Measurements from ENCODE around the gene CCBE1. TPM values are rescaled to one million over a fixed set of nuclear protein-coding genes. Genes with fewer than 3 reads are reported as not detected.

The CCBE1 gene
- polyA plus RNA-seq, 1 donor from 2014 or later: 0.19 TPM

DNA sequence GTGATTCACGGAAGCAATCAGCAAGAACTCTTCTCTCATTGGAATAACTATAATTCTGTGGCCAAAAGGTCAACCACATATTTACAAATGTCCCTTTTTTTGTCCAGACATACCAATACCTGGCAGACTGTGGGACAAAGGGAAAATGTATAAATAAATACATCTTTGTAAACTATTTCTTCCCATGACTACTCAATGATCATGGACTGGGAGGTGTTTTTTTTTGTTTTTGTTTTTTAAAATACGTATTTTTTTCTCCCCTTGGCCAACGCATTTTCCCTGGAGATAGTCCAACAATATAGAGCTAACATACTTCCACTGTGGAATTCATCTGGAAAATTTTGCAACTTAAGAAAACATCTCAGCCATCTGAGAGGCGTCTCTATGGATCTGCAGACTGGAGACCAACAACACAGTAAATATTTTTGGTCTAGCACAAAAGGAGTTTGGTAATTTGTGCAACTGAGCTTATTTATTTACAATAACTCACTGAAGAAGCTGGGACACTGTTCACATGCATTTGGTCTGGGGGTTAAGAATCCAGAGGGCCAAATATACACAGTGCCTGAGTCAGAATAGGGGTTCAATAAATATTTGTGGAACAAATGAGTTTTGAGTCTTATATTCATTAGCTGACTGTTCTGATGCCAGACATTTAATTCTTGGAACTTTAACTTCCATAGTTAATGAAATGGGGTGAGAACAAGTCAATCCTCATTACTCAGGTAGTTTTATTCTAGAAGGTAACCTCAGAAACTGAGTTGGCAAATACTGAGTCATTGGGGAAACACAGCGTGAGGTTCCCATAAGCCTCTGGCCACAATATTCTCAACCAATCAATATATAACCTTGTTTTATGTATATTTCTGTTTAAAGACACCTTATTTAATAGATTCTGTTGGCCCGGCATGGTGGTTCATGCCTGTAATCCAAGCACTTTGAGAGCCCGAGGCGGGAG, 36.2 kb downstream of the CCBE1 start:
- TF ChIP-seq MXI1 (conservative IDR thresholded peaks at IDR 0.05; ENCODE audit: poor library complexity, severe bottlenecking): no peak
- no peak for TF ChIP-seq RAD21 (conservative IDR thresholded peaks at IDR 0.05)
- no peak for TF ChIP-seq EZH2 (IDR thresholded peaks at IDR 0.05; ENCODE audit: borderline replicate concordance, insufficient read depth, low read length, poor library complexity, severe bottlenecking)
- no peak for TF ChIP-seq SMC3 (conservative IDR thresholded peaks at IDR 0.05; ENCODE audit: poor library complexity)
- no peak for TF ChIP-seq TAF1 (IDR thresholded peaks at IDR 0.05; ENCODE audit: low read depth)
- no peak for TF ChIP-seq POLR2AphosphoS5 (IDR thresholded peaks at IDR 0.05)
- TF ChIP-seq, protein P1, sequence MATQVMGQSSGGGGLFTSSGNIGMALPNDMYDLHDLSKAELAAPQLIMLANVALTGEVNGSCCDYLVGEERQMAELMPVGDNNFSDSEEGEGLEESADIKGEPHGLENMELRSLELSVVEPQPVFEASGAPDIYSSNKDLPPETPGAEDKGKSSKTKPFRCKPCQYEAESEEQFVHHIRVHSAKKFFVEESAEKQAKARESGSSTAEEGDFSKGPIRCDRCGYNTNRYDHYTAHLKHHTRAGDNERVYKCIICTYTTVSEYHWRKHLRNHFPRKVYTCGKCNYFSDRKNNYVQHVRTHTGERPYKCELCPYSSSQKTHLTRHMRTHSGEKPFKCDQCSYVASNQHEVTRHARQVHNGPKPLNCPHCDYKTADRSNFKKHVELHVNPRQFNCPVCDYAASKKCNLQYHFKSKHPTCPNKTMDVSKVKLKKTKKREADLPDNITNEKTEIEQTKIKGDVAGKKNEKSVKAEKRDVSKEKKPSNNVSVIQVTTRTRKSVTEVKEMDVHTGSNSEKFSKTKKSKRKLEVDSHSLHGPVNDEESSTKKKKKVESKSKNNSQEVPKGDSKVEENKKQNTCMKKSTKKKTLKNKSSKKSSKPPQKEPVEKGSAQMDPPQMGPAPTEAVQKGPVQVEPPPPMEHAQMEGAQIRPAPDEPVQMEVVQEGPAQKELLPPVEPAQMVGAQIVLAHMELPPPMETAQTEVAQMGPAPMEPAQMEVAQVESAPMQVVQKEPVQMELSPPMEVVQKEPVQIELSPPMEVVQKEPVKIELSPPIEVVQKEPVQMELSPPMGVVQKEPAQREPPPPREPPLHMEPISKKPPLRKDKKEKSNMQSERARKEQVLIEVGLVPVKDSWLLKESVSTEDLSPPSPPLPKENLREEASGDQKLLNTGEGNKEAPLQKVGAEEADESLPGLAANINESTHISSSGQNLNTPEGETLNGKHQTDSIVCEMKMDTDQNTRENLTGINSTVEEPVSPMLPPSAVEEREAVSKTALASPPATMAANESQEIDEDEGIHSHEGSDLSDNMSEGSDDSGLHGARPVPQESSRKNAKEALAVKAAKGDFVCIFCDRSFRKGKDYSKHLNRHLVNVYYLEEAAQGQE (IDR thresholded peaks at IDR 0.05; ENCODE audit: borderline replicate concordance): no peak
- TF ChIP-seq, protein P2, sequence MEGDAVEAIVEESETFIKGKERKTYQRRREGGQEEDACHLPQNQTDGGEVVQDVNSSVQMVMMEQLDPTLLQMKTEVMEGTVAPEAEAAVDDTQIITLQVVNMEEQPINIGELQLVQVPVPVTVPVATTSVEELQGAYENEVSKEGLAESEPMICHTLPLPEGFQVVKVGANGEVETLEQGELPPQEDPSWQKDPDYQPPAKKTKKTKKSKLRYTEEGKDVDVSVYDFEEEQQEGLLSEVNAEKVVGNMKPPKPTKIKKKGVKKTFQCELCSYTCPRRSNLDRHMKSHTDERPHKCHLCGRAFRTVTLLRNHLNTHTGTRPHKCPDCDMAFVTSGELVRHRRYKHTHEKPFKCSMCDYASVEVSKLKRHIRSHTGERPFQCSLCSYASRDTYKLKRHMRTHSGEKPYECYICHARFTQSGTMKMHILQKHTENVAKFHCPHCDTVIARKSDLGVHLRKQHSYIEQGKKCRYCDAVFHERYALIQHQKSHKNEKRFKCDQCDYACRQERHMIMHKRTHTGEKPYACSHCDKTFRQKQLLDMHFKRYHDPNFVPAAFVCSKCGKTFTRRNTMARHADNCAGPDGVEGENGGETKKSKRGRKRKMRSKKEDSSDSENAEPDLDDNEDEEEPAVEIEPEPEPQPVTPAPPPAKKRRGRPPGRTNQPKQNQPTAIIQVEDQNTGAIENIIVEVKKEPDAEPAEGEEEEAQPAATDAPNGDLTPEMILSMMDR (IDR thresholded peaks at IDR 0.05; ENCODE audit: poor library complexity, severe bottlenecking): no peak
- no peak for TF ChIP-seq EP300 (conservative IDR thresholded peaks at IDR 0.05; ENCODE audit: poor library complexity, severe bottlenecking)
- H3K36me3 ChIP-seq (ENCODE audit: insufficient read depth, low read length): no peaks in the 10 kb centered on the region
- H3K9me3 ChIP-seq (ENCODE audit: low read length): no peaks in the 10 kb centered on the region
- H2AFZ ChIP-seq (ENCODE audit: low read depth, low read length): no peak overlapping the region
- H3F3A ChIP-seq (ENCODE audit: insufficient read depth, low read length, poor library complexity, severe bottlenecking): no peaks in the 10 kb centered on the region
- no peaks in the 10 kb centered on the region for H4K20me1 ChIP-seq (ENCODE audit: insufficient read depth)
- no peak overlapping the region for H3K4me2 ChIP-seq (ENCODE audit: low read length)
- no peaks in the 10 kb centered on the region for H3K27me3 ChIP-seq (ENCODE audit: insufficient read depth, low read depth, low read length)
- H3K9ac ChIP-seq (ENCODE audit: low read length): no peak overlapping the region
- no peaks in the 10 kb centered on the region for H3K79me2 ChIP-seq (replicated peaks; ENCODE audit: insufficient read depth, low read length)
- H3K9me2 ChIP-seq (ENCODE audit: insufficient read depth, low read length): no peaks in the 10 kb centered on the region
- H3K27ac ChIP-seq (ENCODE audit: low read length): no peak overlapping the region
- no peak overlapping the region for H3K4me3 ChIP-seq (ENCODE audit: low read length)

DNA sequence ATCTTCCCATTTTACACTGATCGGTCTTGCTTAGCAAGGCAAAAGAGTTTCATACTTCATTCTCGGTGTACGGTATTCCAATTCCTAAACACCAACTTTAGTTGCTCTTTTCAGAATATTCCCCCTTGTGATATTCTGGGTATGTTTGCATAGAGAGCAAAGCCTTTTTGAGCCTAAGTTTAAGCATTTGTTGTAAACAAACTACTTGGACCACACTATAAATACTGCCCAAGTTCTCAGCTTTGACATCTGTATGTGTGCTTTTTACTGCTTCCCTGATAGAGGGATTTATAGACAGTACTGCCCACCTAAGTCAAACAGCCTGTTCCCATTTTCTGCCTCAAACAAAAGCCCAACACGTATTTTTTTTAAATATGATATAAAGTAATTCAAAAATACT, 36.9 kb downstream of the CCBE1 start:
- Histone ChIP-seq H3K4me3 (ENCODE audit: low read length) (no peak overlapping the region), H3K36me3 (ENCODE audit: insufficient read depth, low read length) (no peaks in the 10 kb centered on the region), H3K9ac (ENCODE audit: low read length) (no peak overlapping the region), H3K9me3 (ENCODE audit: low read length) (no peaks in the 10 kb centered on the region), H4K20me1 (ENCODE audit: insufficient read depth) (no peaks in the 10 kb centered on the region), H3K4me2 (ENCODE audit: low read length) (no peak overlapping the region), H3K27me3 (ENCODE audit: insufficient read depth, low read depth, low read length) (no peaks in the 10 kb centered on the region), H3K27ac (ENCODE audit: low read length) (no peak overlapping the region), H3K9me2 (ENCODE audit: insufficient read depth, low read length) (no peaks in the 10 kb centered on the region), H3F3A (ENCODE audit: insufficient read depth, low read length, poor library complexity, severe bottlenecking) (no peaks in the 10 kb centered on the region), H3K79me2 (replicated peaks; ENCODE audit: insufficient read depth, low read length) (no peaks in the 10 kb centered on the region), H2AFZ (ENCODE audit: low read depth, low read length) (no peak overlapping the region)
- TF ChIP-seq, protein P1 (IDR thresholded peaks at IDR 0.05; ENCODE audit: borderline replicate concordance): no peak
- TF ChIP-seq POLR2AphosphoS5 (IDR thresholded peaks at IDR 0.05): no peak
- TF ChIP-seq, protein P2 (IDR thresholded peaks at IDR 0.05; ENCODE audit: poor library complexity, severe bottlenecking): no peak
- TF ChIP-seq SMC3 (conservative IDR thresholded peaks at IDR 0.05; ENCODE audit: poor library complexity): no peak
- no peak for TF ChIP-seq RAD21 (conservative IDR thresholded peaks at IDR 0.05)
- TF ChIP-seq EP300 (conservative IDR thresholded peaks at IDR 0.05; ENCODE audit: poor library complexity, severe bottlenecking): no peak
